Mucosa of descending colon (tissue), 3 donors: ENCODE measurements around the gene FAM13B. TPM values are rescaled to one million over a fixed set of nuclear protein-coding genes. Genes with fewer than 3 reads are reported as not detected.
A peak's percentile ranks its signal among the peaks of the same experiment; 100 is the strongest.

Experiments used
- ATAC-seq: fragments of 200-7000 bp; cut with Tn5 transposase; one replicate; pipeline ENCODE4 v1.9.1; 2020; ENCODE audit warnings: mild to moderate bottlenecking, moderate library complexity
- DNase-seq, 3 donors: peaks; one replicate each; pipeline ENCODE4 v3.0.0-alpha.2; 2020
- H3K36me3 ChIP-seq: fragments of 200-600 bp; one replicate; pipeline ENCODE4 v1.8.0; 2021; ENCODE audit warnings: low read depth, mild to moderate bottlenecking
- H3K4me1 ChIP-seq: fragments of 200-600 bp; one replicate; pipeline ENCODE4 v1.8.0; 2021; ENCODE audit warnings: low read depth, mild to moderate bottlenecking
- H3K4me3 ChIP-seq: fragments of 200-600 bp; one replicate; pipeline ENCODE4 v1.8.0; 2021; ENCODE audit warnings: mild to moderate bottlenecking
- H3K9me3 ChIP-seq: fragments of 200-600 bp; one replicate; pipeline ENCODE4 v1.8.0; 2021; ENCODE audit warnings: mild to moderate bottlenecking
- intact Hi-C, 2 donors: fragments of 100-400 bp; cut with DNase I in 1 of 2; cut with micrococcal nuclease in 1 of 2; formaldehyde crosslinking; loops; one replicate each; pipeline versions ENCODE4 v1.11.0 to v1.11.1; 2022; cut with DNase I, micrococcal nuclease
- total RNA-seq, 3 donors: library from RNA; stranded (reverse); fragmentation: NEBNext Ultra II Directional in 2 of 3; extraction: Animal tissue kit (Norgen Biotek cat#: 25700) in 2 of 3; gene quantifications; one replicate each; pipeline versions ENCODE4 v1.2.1 to v1.2.4, GENCODE V29; 2021 to 2023
- TF ChIP-seq, protein P1 (sequence below): fragments of 200-600 bp; IDR thresholded peaks from one replicate; pipeline ENCODE4 v1.8.0; 2022; ENCODE audit warnings: antibody characterized with exemption, mild to moderate bottlenecking
- donor health status: DM: no; HTN: no; CAD: no; lungs with moderate emphysema.
- donor health status: DM: no; HTN: no; CAD: no.
- donor health status: DM: no; HTN: yes; CAD: no.

Gene FAM13B
- total RNA-seq, 3 donors from 2014 or later: 25.5 to 58.4 (median 25.8) TPM

DNA sequence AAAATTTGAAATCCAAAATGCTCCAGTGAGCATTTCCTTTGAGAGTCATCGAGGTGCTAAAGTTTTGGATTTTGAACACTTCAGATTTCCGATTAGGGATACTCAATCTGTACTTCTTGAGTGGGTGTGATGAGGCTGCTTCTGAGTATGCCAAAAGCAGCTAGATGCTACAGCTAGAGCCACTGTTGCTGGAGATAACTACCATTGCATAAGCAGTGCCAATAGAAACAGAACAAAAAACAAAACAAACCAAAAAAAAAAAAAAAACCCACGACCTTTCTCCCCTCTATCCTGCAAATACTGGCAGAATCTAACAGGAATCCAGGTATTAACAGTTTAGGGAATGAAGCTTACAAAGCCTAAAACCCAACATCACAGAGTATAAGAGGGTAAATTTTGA lies 100.1 kb downstream of the FAM13B start:
- ATAC-seq (peak; percentile 6), DNase-seq (no peak)
- Histone ChIP-seq H3K4me1 (peaks cover 3% of the 10 kb centered on the region), H3K9me3 (no peaks in the 10 kb centered on the region), H3K36me3 (no peaks in the 10 kb centered on the region), H3K4me3 (no peak overlapping the region)
- intact Hi-C loops: no loop called here
- TF ChIP-seq, protein P1, sequence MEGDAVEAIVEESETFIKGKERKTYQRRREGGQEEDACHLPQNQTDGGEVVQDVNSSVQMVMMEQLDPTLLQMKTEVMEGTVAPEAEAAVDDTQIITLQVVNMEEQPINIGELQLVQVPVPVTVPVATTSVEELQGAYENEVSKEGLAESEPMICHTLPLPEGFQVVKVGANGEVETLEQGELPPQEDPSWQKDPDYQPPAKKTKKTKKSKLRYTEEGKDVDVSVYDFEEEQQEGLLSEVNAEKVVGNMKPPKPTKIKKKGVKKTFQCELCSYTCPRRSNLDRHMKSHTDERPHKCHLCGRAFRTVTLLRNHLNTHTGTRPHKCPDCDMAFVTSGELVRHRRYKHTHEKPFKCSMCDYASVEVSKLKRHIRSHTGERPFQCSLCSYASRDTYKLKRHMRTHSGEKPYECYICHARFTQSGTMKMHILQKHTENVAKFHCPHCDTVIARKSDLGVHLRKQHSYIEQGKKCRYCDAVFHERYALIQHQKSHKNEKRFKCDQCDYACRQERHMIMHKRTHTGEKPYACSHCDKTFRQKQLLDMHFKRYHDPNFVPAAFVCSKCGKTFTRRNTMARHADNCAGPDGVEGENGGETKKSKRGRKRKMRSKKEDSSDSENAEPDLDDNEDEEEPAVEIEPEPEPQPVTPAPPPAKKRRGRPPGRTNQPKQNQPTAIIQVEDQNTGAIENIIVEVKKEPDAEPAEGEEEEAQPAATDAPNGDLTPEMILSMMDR: no peak

- no peak for DNase-seq
- H3K36me3 ChIP-seq: no peaks in the 10 kb centered on the region
- no peak overlapping the region for H3K4me3 ChIP-seq
- intact Hi-C loops: no loop called here
- no peaks in the 10 kb centered on the region for H3K4me1 ChIP-seq
- no peaks in the 10 kb centered on the region for H3K9me3 ChIP-seq
- no peak for ATAC-seq
- TF ChIP-seq, protein P1: no peak
These were observed 109.0 kb downstream of the FAM13B start for GRCh38 chr5:137923856-137924255.

GRCh38 chr5:137921931-137922330 lies 110.9 kb downstream of the FAM13B start:
- TF ChIP-seq, protein P1: no peak
- H3K9me3 ChIP-seq: no peaks in the 10 kb centered on the region
- H3K36me3 ChIP-seq: no peaks in the 10 kb centered on the region
- no peaks in the 10 kb centered on the region for H3K4me1 ChIP-seq
- ATAC-seq: no peak
- intact Hi-C loops: no loop called here
- no peak overlapping the region for H3K4me3 ChIP-seq
- DNase-seq: no peak

GRCh38 chr5:137916923-137917322 lies 116.0 kb downstream of the FAM13B start:
- no peak overlapping the region for H3K4me3 ChIP-seq
- intact Hi-C loops: no loop called here
- peaks cover 11% of the 10 kb centered on the region for H3K9me3 ChIP-seq
- H3K4me1 ChIP-seq: no peaks in the 10 kb centered on the region
- TF ChIP-seq, protein P1: no peak
- ATAC-seq (no peak), DNase-seq (no peak)
- no peaks in the 10 kb centered on the region for H3K36me3 ChIP-seq

DNA sequence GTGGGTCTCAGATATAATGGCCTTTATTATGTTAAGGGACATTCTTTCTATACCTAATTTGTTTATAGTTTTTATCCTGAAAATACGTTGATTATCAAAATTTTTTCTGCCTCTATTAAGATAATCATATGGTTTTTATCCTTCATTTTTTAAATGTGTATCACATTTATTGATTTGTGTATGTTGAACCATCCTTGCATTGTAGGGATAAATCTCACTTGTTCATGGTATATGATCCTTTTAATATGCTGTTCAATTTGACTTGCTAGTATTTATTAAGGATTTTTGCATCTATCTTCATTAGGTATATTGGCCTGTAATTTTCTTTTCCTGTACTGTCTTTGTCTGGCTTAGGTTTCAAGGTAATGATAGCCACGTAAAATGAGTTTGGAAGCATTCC lies 118.1 kb downstream of the FAM13B start:
- ATAC-seq (no peak), DNase-seq (no peak)
- no peaks in the 10 kb centered on the region for H3K36me3 ChIP-seq
- intact Hi-C loops: no loop called here
- no peak overlapping the region for H3K4me3 ChIP-seq
- H3K9me3 ChIP-seq: peaks cover 11% of the 10 kb centered on the region
- no peaks in the 10 kb centered on the region for H3K4me1 ChIP-seq
- TF ChIP-seq, protein P1: no peak
